CD4-positive, alpha-beta T cell treated with Interleukin-21 for 1 hour (primary cell): ENCODE data around the gene SEMA4D.

Experiments used
- DNase-seq: peaks from one replicate; pipeline ENCODE4 v3.0.0-alpha.2; 2020

The SEMA4D gene

DNA sequence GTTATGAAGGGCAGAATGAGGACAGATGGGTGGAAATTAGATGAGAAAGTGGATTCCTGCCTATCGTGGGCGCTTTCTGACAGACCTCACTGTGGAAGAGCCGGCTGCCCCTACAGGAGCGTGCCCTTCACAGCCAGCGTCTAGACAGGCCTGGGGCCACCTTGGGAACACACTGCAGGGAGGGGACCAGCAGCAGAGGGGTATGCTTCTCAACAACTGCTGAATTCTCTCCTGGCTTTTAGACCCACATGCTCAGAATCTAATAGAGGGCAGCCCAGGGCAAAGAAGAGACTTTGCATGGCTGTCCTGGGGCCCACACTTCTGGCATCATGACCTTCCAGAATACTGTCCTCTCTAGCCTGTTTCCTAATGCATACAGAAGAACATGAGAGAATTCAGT lies 2.1 kb upstream of the SEMA4D start:
- DNase-seq: no peak

DNA sequence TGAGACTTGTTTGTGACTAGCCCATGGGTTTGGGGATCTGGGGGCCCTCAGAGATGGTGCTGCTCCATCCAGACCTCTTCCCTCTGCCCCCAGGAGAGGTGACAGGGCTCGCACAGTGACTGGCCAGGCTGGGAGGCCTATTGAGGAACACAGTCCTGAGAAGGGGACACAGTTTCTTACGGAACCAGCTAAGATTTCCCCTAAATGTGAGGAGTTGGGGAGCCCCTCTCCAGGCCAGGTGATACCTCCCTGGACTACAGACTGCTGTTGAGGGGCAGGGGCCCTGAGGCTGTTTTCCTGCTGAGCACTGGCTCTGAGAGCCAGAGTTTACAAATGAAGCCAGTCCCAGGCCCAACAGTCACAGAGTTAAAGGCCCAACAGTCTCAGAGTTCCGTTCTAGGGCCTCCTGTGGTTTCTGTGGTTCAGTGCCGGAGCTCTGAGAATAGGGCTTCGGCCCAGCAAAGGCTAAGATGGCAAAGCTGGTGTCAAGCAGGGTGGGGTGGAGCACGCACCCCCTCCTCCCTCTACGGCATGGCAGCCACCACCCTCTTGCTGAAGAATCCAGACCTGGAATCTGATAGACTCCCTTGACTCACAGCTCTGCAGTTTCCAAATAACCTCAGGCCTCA lies 1.1 kb upstream of the SEMA4D start:
- DNase-seq: peak; percentile 72

DNA sequence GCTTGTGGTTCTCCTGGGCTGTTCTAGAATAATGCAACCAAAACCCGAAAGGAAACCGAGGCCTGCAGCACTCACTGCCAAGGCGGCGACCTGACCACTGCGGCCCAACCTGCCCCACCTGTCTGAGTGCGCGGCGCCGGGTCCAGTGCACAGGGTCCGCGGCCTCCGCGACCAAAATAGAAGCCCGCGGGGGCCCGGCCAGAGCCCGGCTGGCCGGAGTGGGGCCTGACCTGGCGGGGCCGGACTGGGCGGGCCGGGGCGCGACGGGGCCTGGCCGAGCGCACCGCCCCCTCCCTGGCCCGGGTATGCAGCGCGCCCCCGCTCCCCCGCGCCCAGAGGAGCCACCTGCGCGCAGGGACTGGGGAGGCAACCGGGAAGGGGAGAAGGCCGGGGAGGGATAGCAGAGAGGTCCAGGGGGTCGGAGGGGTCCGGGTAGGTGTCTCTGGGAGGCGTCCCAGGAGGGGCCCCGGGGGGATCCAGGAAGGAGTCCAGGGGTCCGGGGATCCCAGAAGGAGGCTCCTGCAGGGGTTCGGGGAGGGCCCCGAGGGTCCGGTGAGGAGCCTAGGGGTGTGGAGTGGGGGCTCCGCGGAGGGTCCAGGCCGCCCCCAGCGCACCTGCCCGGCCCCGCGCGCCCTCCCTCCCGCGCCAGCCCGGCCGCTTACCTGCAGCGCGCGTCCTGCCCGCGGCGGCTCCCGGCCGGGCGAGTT lies 503 bp downstream of the SEMA4D start:
- DNase-seq: peak; percentile 53

DNA sequence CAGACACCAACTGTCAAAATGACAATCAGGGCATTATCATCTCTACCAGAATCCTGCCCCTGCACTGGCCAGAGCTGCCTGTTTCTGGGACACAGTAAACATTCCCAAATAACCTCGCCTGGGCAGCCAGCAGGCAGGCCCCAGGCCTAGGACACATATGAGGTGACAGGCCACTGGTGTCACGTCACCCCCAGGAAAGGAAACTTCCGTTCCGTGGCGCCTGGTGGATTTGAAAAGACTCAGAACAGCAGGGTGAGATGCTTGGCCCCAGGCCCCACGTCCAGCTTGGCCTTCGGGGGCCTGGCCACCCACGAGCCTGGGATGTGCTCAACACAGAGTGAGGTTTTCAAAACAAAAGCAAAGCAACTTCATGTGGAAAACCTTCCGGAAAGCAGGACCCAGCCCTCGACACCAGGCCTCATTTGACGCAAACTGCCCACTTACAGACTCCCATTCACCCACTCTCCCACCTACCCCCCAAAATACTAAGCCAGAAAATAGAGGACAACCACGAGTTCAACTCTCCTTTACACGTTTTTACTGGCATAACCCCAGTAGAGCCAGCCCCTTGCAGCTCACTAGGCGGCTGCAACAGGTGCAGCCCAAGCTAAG lies 1.2 kb downstream of the SEMA4D start:
- DNase-seq: peak; percentile 44

DNA sequence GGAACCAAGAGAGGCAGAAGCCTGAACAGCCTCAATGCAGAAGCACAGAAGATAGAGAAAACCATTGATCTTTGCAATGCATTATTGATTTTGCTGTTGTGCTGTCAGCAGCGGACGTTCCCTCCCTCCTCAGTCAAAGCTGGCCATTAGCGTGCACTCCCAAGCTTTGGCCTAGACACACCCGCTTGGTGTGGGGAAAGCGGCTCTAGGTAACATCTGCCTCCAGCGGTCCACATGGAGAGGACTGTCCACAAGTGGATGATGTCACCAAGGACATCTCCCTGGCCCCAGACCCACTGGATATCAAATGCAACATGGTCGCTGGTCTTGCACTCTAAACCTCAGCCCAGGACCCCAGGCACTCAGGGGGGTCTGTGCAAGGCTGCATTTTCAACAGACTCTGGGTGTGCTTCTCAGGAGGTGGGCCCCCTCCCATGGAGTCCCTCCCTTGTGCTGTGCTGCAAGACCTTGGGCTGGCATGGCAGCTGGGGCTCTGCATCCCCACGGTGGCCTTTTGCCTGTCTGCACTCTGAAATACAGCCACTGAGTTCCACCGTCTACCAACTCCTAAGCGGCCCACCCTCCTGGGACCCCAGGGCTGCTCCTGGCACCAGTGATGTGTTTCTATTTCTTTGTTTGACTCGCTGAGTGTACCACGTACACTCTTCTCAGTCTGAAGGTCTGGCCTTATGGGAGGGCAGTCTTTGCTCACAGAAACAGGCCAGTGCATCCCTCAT lies 1.9 kb downstream of the SEMA4D start:
- DNase-seq: no peak

DNA sequence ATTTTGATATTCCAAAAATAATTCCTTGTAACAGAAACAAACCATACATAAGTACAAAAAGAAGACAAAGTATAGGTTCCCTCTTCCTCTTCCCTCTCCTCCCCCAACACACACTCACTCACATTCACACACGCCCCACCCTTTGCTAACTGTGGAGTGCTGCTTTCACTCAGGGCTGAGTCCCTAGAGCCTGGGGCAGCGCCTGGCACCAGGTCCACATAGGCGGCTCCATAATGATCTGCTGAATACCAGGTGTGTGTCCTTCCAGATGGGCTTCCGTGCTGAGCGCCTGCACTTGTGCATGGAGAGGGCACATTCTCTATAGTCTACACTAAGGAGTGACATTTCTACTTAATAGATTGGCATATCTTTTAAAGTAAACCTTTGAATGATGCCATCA lies 3.7 kb downstream of the SEMA4D start:
- no peak for DNase-seq

DNA sequence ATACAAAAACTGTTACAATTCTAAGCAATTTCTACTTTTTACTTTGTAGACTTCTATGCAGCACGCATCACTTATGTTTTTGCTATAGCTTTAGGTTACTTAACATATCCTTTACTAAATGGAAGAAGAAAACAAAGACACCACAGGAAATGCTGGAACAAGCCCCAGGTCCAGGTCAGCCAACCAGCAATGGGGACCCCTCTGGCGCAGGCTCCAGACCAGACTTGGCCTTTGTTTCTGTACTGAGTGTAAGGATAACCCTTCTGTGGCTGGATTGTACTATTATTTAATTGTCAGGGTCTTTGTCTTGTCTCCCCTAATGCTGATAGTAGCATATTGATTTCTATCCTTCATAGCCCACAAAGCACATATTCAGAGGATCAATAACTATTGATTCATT lies 4.2 kb downstream of the SEMA4D start:
- DNase-seq: no peak

DNA sequence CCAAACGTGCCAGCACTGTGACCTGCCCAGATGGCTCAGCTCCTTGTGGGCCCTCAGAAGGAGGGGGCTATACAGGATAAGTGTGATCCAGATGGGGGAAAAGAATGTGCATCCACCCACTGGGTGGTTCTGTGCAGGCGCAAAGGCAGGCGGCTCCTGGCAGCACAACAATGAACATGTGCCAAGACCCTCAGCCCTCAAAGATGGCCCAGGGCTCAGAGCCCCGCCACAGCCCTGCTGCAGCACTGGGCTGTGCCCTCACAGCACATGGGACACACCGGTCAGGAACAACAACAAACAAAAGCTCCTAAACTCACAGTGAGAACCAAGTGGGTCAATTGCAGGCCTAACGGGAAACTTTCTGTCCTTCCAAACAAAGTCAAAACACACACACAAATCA lies 4.7 kb downstream of the SEMA4D start:
- DNase-seq: no peak

DNA sequence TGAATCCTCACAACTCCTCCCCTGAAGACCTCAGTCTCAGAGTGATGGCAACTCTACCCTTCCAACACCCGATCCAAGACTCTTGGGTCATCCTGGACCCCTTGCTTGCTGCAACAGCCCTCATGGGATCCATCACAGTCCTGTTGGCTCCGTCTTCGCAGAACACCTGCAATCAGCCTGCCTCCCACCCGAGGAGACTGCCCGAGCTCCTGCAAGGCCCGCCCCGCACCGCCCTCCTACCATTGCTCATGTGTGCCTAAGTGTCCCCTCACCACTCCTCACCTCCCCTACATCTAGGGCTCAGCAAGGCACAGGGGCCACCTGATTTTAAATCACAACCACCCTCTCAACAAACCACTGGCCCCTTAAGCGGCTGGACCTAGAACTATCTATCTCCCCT lies 5.3 kb downstream of the SEMA4D start:
- DNase-seq: no peak

DNA sequence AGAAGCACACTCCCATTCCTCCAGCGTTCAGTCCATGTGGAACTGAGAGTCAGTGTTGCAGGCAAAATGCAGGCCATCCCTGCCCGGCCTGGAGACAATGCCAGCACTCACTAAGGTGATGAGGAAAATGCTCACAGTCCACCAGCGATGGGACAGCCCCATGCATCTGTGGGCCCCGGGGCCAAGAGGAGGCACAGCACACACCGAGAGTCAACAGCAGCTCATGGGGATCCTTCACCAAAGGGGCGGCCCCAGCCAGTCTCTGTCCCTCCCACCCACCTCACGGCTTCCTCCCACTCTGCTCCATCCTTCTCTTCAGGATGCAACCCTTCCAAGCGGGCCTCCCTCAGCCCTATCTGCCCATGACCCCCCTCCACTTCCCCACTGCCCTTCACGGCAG lies 6.2 kb downstream of the SEMA4D start:
- no peak for DNase-seq

DNA sequence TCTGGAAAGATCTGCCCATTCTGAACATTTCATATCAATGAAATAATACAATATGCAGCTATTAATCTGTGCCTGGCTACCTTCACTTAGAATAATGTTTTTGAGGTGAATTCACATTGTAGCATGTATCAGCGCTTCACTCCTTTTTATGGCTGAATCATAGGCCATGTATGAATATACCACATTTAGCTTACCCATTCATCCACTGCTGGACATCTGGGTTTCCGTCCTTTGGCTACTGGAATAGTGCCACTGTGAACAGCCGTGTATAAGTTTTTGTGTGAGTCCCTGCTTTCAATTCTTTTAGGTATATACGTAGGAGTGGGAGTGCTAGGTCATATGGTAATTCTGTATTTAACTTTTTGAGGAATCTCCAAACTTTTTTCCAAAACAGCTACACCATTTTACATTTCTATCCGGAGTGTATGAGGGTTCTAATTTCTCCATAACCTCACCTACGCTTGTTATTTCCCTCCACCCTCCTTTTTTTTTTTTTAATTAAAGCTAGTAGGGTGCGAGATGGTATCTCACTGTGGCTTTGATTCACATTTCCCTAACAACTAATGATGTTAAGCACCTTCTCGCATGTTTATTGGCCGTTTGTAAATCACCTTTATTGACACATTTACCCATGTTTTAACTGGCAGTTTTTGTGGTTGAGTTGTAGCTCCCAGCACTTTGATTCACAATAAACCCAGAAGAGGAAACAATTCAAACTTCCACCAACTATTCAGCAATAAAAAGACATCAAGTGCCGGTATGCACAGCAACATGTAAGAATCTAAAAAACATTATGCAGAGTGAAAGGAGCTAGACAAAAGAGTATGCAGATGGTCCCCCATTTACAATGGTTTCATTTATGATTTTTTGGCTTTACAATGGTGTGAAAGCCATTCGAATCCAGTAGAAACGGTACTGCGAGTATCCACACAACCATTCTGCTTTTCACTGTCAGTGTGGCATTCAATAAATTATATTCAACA lies 8.1 kb downstream of the SEMA4D start:
- DNase-seq: peak; percentile 88

DNA sequence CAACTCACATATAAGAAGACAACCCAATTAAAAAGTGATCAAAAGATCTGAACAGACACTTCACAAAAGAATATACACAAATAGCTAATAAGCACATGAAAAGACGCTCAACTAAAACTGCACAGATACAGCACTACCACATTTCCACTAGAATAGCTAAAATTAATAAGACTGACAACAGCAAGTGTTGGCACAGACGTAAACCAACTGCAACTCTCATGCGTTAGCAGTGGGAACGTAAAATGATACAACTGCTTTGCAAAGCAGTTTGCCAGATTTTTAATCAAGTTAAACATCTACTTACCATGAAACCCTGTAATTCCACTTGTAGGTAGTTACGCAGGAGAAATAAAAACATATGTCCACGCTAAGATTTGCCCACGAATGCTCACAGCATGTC lies 9.0 kb downstream of the SEMA4D start:
- no peak for DNase-seq

DNA sequence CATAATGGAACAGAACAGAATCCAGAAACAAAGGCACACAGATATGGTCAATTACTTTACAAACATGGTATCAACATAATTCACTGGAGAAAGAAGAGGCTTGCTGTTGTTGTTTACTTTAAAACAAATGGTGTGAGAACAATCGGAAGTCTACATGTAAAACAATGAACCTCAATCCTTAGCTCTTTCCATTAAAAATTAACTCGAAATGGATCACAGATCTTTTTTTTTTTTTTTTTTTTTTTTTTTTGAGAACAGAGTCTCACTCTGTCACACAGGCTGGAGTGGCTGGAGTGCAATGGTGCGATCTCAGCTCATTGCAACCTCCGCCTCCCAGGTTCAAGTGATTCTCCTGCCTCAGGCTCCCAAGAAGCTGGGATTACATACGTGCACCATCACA lies 9.8 kb downstream of the SEMA4D start:
- no peak for DNase-seq

DNA sequence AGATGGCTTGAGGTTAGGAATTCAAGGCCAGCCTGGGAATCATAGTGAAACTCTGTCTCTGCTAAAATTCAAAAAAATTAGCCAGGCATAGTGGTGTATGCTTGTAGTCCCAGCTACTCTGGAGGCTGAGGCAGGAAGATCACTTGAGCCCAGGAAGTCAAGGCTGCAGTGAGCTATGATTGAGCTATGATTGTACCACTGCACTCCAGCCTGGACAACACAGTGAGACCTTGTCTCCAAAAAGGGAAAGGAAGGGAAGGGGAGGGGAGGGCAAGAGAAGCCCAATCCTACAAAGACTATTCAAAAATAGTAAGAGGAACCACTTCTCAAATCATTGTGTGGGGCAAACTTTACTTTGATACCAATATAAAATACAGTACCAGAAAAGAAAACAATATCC lies 11.2 kb downstream of the SEMA4D start:
- no peak for DNase-seq

DNA sequence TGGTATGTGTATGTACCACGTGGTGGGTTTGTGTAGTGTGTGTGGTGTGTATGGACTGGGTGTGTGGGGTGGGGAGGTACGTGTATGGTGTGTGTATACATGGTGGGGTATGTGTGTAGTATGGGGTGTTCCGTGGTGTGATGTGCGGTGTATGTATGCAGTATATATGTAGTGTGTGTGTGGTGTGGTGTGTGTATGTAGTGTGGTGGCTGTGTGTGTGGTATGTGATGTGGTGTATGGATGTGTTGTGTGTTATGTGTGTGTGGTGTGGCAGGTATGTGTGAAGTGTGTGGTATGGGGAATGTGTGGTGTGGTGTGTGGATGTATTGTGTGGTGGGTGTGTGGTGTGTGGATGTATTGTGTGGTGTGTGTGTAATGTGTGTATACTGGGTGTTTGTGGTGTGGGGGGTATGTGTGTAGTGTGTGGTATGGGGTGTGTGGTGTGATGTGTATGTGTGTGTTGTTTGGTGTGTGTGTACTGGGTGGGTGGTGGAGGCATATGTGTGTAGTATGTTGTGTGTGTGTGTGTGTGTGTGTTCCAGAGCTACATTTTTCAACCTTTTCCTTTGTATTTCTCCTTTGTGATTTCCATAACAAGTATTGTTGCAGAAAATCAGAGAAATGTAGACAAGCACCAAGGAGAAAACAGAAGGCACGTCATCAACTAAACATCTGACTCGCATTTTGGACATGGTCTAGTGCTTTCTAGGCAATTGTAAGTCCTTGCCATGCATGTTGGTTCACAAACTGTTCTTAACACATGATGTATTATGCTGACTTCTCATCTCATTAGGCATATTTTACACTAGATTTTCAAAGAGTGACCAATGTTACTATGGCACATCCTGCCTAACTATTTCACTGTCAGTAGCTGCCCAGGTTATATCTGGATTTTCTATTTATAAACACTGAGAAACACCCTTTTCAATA lies 13.2 kb downstream of the SEMA4D start:
- DNase-seq: no peak

DNA sequence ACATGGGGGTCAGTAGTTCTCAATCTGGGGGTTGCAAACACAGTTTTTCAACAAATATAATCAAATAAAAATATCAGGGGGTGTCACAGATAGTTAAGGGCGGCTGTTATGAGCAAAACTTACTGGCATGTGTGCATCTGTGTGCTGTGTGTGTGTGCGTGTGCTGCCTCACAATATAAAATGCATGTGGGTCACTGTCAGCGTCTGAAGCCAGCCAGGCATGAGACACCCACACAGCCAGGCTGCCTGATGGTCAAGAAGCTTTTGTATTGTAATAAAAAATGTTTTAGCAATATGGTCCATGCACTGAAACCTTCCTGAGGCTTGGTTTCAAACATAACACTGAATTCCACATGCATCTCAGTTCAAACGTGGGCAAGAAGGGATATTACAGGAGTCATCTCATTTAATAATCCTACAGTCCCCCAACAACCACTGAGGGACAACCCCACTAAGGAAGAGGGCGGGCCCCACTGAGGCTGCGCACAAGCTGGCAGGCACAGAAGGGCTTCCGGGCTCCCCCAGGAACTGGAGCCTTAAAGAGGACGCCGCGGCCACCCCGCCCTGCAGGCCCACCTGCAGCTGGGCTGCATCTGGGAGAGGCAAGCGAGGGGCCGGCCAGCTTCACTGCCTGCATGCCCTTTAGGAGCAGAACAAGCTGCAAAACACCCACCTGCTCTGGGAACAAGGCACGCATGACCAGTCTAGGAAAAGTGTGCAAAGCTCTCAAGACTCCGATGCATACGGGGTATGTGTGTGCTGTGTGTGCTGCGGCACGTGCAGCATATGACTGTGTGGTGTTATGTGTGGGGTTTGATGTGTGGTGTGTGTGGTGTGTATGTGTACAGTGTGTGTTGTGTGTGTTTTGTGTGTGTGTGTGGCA lies 14.1 kb downstream of the SEMA4D start:
- peak; percentile 75 for DNase-seq

DNA sequence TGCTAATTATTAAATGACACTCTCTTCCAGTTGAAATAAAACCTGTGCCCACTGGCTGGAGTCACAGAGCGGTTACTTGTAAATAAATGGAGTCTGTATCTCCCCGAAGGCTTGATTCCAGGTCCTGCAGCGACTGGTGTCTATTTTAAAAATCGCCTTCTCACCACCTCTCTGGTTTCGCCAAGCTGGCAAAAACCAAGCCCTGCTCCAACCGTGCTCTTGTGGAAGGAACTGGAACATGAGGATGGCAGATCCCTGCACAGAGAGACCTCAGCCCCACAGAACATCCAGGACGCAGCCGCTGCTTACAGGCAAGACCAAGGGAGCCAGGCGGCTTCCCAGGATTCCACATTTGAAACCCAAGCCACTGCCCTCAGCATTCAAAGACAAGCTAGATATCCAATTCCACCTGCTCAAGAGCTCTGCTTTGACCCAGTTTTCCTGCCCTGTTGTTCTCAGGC lies 15.0 kb downstream of the SEMA4D start:
- DNase-seq: no peak

DNA sequence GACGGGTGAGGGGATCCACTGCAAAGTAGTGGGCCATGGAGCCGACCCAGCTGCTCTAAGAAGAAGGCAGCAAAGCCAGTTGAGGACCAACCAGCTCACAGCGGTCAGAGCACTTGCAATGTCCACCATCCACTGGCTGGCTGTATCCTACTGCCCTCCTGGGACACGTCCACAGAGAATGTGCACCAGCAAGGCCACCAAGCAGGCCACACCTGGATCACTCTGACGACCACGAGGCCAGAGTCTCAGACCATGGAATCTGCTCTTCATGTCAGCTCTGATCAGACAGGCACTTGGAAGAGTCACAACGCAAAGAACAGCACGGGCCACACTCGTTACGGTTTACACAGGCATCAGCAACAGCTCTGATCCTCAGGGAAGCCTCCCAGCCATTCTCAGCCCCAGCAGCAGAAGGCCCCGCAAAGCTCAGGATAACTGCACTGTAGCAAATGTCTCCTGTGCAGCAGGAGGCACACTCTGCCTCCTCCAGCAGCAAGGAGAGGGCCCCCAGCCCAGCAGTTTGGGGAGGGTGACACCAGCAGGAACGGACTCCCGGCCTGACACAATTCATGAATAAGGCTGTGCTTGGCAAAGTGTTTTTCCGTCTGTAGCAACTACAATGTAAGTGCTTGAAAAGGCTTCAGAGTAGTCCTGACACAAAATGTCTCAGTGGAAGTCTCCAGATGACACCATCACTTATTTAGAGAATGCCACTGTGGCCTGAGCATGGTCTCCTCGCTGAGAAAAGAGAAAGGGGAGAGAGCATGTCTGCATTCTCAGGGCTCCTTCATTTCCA lies 15.7 kb downstream of the SEMA4D start:
- no peak for DNase-seq

DNA sequence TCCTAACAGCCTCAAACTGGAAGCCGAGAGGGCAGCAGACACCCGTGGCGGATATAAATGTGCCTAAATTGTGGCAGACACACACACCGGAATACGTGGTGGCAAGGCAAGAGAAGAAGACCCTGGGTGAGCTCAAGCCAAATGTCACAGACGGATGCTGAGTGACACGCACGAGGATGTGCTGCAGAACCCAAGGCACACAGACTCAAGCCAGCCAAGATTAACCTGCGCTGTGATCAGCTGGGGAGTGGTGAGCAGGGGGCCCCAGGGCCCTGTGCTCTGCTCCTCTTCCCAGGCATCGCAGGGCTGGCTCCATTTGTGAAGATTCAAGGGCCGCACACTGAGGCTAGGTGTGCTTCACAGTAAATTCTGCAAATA lies 16.4 kb downstream of the SEMA4D start:
- DNase-seq: no peak
